ENCODE results near the gene GRID1. TPM values are rescaled to one million over a fixed set of nuclear protein-coding genes. Genes with fewer than 3 reads are reported as not detected.

GRID1 gene
- polyA plus RNA-seq, 1 experiment: 0.49 TPM

DNA sequence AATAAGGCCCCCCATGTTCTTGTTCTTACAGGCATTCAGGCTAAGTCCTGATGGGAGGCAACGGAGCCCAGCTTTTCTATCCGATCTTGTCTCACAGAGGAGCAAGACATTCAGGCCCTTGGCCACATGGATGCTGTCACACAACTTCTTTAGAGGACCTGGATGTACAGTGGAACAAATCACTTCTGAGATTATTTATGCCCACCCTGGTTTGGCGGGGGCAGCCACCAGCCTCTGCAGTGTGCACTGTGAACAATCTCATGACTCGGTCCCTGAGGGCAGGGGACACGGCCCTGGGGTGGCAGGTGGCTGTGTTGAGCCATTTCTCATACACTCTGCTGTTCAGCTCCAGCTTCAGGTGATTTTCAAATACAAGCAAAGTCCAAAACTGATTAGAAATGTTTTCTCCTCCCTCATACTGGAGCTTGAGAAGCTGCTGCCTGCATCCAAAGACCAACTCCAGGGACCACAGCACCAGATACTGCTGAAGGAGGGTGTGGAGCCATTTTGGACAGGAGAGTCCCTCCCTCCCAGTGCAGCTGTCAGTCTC, 441.3 kb downstream of the GRID1 start:
- DNase-seq (ENCODE audit: low read depth): no peak
- CTCF ChIA-PET: interaction anchor here (1.0 kb wide), 1 partner anchor 70 kb away, joined by 3 read pairs; no protein-coding TSS in a partner anchor
- no peaks in the 10 kb centered on the region for H3K27me3 ChIP-seq (ENCODE audit: control insufficient read depth, insufficient read depth, low read length)
- no peak overlapping the region for H3K4me3 ChIP-seq (ENCODE audit: low read depth, low read length)
- TF ChIP-seq, protein P1, sequence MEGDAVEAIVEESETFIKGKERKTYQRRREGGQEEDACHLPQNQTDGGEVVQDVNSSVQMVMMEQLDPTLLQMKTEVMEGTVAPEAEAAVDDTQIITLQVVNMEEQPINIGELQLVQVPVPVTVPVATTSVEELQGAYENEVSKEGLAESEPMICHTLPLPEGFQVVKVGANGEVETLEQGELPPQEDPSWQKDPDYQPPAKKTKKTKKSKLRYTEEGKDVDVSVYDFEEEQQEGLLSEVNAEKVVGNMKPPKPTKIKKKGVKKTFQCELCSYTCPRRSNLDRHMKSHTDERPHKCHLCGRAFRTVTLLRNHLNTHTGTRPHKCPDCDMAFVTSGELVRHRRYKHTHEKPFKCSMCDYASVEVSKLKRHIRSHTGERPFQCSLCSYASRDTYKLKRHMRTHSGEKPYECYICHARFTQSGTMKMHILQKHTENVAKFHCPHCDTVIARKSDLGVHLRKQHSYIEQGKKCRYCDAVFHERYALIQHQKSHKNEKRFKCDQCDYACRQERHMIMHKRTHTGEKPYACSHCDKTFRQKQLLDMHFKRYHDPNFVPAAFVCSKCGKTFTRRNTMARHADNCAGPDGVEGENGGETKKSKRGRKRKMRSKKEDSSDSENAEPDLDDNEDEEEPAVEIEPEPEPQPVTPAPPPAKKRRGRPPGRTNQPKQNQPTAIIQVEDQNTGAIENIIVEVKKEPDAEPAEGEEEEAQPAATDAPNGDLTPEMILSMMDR (IDR thresholded peaks at IDR 0.05; ENCODE audit: insufficient read depth, low read depth, low read length): no peak
- POLR2A ChIA-PET: no interaction called here
- H3K36me3 ChIP-seq (ENCODE audit: control insufficient read depth, insufficient read depth, low read length): no peaks in the 10 kb centered on the region

DNA sequence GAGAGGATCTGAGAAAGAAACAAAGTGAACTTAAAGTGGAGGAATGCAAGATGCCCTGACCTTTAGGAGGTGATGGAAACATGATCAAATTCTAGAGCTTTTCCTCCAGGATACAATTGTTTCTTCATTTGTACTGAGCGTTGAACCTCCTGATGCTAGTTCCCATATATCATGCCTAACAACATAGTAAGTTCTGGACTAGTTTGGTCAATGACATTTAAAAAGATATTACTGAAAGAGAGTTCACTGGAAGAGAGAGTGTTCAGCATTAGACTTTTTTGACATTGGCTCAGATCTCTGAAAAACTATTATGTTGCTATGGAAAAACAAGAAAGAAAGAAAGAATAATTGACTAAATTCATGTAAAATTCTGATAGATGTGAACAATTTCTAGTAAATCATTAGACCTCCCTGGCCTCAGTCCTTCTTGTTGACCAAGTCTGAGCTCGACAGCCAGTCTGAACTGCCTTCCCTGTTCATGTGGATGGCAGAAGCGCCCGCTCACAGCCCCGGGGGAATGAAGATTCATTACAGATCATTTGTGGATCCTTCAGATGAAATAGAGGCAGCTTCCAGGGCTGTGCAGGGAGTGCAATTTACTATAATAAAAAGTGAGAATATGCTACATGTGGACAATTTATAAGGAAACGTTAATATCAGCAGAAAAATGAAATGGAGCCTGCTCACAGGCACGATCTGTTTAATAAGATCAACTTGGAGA, 442.1 kb downstream of the GRID1 start:
- no peaks in the 10 kb centered on the region for H3K36me3 ChIP-seq (ENCODE audit: control insufficient read depth, insufficient read depth, low read length)
- CTCF ChIA-PET: no interaction called here
- no peak for DNase-seq (ENCODE audit: low read depth)
- TF ChIP-seq, protein P1 (IDR thresholded peaks at IDR 0.05; ENCODE audit: insufficient read depth, low read depth, low read length): no peak
- POLR2A ChIA-PET: no interaction called here
- no peak overlapping the region for H3K4me3 ChIP-seq (ENCODE audit: low read depth, low read length)
- H3K27me3 ChIP-seq (ENCODE audit: control insufficient read depth, insufficient read depth, low read length): no peaks in the 10 kb centered on the region

DNA sequence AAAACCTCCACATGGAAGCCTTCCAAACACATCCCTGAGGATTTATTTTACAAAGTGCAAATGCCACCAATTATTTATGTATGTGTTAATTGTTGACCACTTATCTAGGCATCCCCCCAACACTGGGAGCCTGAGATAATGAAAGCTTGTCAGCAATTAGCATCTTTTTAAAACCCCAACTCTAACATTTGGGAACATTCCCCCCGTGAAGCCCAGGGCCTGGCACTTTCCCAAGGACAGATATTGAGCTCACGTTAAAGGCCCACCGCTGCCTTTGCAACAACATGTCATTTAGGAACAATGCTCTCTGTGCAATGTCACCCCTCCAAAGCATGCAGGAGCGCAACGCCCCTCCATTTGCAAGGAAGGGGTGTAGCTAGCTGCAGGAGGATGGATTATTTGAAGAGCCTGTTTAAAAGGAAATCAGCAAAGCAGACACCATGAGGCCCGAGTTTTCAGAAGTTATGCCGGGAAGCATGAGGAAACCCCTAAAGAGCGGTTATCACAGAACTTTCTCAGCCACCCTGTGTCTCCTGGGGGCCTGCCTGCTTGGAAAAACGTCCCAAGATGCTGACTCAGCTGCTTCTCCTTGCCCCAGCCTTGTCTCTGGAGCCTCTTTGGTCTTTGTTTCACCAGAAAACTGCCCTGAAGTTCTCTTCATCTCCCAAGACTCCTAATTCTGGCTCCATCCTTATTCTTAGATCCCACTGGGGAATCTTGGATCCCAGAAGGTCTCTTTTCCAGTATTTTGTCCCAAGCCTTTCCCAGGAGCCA, 444.1 kb downstream of the GRID1 start:
- H3K4me3 ChIP-seq (ENCODE audit: low read depth, low read length): no peak overlapping the region

DNA sequence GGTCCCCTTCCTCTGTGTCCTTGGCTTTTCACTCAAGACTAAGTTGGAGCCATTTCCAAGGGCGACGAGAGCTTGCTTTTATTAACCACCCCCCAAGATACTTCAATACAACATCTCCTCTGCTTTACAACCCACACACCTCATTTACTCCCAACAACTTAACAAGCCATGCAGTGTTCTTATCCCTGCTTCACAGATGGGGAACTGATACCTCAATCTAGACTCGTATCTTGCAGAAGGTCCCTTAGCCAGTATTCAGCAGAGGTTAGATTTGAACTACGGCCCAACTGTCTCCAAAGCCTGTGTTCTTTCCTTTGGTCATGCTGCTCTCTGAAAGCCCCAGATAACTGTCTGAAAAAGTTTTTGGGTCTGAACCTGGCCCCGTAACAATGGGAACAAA, 444.8 kb downstream of the GRID1 start:
- POLR2A ChIA-PET: no interaction called here
- TF ChIP-seq, protein P1 (IDR thresholded peaks at IDR 0.05; ENCODE audit: insufficient read depth, low read depth, low read length): no peak
- no peaks in the 10 kb centered on the region for H3K36me3 ChIP-seq (ENCODE audit: control insufficient read depth, insufficient read depth, low read length)

More for the DNA sequence above, 444.1 kb downstream of the GRID1 start:
- TF ChIP-seq, protein P1 (IDR thresholded peaks at IDR 0.05; ENCODE audit: insufficient read depth, low read depth, low read length): no peak
- H3K27me3 ChIP-seq (ENCODE audit: control insufficient read depth, insufficient read depth, low read length): no peaks in the 10 kb centered on the region
- CTCF ChIA-PET: interaction anchor here (1.2 kb wide), 1 partner anchor 23 kb away, joined by 3 read pairs; no protein-coding TSS in a partner anchor
- POLR2A ChIA-PET: no interaction called here
- no peak for DNase-seq (ENCODE audit: low read depth)
- H3K36me3 ChIP-seq (ENCODE audit: control insufficient read depth, insufficient read depth, low read length): no peaks in the 10 kb centered on the region

DNA sequence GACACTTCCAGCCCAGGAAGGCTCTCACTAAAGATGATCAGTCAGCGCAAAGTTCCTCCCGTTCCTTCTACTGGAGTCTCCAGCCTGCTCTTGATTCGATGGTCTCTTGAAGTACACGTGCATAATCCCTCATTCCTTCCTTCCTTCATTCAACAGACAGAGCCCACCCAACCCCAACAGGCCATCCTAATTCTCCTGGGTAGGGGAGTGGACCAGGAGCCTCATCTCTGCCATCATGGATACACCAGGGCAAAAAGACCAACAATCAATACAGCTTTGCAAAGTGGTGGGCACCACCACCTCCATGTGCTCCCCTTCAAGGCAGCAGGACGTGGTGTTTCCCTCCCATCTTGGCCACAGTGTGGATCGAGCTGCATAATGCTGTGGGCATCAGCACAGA, 446.3 kb downstream of the GRID1 start:
- TF ChIP-seq, protein P1 (IDR thresholded peaks at IDR 0.05; ENCODE audit: insufficient read depth, low read depth, low read length): no peak
- Histone ChIP-seq H3K27me3 (ENCODE audit: control insufficient read depth, insufficient read depth, low read length) (no peaks in the 10 kb centered on the region), H3K4me3 (ENCODE audit: low read depth, low read length) (no peak overlapping the region), H3K36me3 (ENCODE audit: control insufficient read depth, insufficient read depth, low read length) (no peaks in the 10 kb centered on the region)
- CTCF ChIA-PET: no interaction called here
- DNase-seq (ENCODE audit: low read depth): no peak
- POLR2A ChIA-PET: no interaction called here

More for the DNA sequence above, 444.8 kb downstream of the GRID1 start:
- Histone ChIP-seq H3K4me3 (ENCODE audit: low read depth, low read length) (no peak overlapping the region), H3K27me3 (ENCODE audit: control insufficient read depth, insufficient read depth, low read length) (no peaks in the 10 kb centered on the region)
- no peak for DNase-seq (ENCODE audit: low read depth)
- CTCF ChIA-PET: no interaction called here
